ENCODE data around the gene VAT1. TPM values are rescaled to one million over a fixed set of nuclear protein-coding genes. Genes with fewer than 3 reads are reported as not detected.

VAT1 gene
- total and polyA plus RNA-seq, 2 of the 13 experiments (the other 11 are each of a cell fraction or from before 2014, with no cell fraction given): 143 to 205 TPM

- TF ChIP-seq GABPA (IDR thresholded peaks at IDR 0.05; ENCODE audit: low read depth, low read length): peak; percentile 62
- TF ChIP-seq GABPA (CRISPR knock-in tag; IDR thresholded peaks at IDR 0.05; ENCODE audit: low read depth): peak; percentile 77
- TF ChIP-seq BHLHE40 (IDR thresholded peaks at IDR 0.05; ENCODE audit: low read length): 0 out of 2 replicates have a peak, but pooled peaks have one; percentile 9
- no peak for TF ChIP-seq ZNF136 (CRISPR knock-in tag; IDR thresholded peaks at IDR 0.05; ENCODE audit: low read depth)
- 0 out of 2 replicates have a peak, but pooled peaks have one; percentile 8 for TF ChIP-seq ZNF746 (CRISPR knock-in tag; IDR thresholded peaks at IDR 0.05)
- no peak for TF ChIP-seq ZNF34 (CRISPR knock-in tag; IDR thresholded peaks at IDR 0.05; ENCODE audit: borderline replicate concordance)
- TF ChIP-seq HOXA5 (CRISPR knock-in tag; IDR thresholded peaks at IDR 0.05): no peak
- peak; percentile 94 for TF ChIP-seq ZBTB38 (CRISPR knock-in tag; IDR thresholded peaks at IDR 0.05)
- TF ChIP-seq SNAPC2 (CRISPR knock-in tag; IDR thresholded peaks at IDR 0.05): 0 out of 2 replicates have a peak, but pooled peaks have one; percentile 57
- no peak for TF ChIP-seq NFE2 (CRISPR knock-in tag; IDR thresholded peaks at IDR 0.05)
- TF ChIP-seq CREM (IDR thresholded peaks at IDR 0.05): no peak
- no peak for TF ChIP-seq CREM (CRISPR knock-in tag; IDR thresholded peaks at IDR 0.05)
- TF ChIP-seq AHR (CRISPR knock-in tag; IDR thresholded peaks at IDR 0.05): 0 out of 2 replicates have a peak, but pooled peaks have one; percentile 22
- TF ChIP-seq BCL3 (CRISPR knock-in tag; IDR thresholded peaks at IDR 0.05): no peak
- peak; percentile 4; the same call in 1 of the 2 replicates for TF ChIP-seq YEATS4 (CRISPR knock-in tag; IDR thresholded peaks at IDR 0.05; ENCODE audit: borderline replicate concordance)
- peak; percentile 72; the same call in 1 of the 2 replicates for TF ChIP-seq HDAC1 (CRISPR knock-in tag; IDR thresholded peaks at IDR 0.05)
- TF ChIP-seq ZNF256 (CRISPR knock-in tag; conservative IDR thresholded peaks at IDR 0.05): 0 out of 2 replicates have a peak, but pooled peaks have one; percentile 43
- no peak for TF ChIP-seq BORCS8-MEF2B (CRISPR knock-in tag; IDR thresholded peaks at IDR 0.05)
- no peak for TF ChIP-seq ZNF788 (CRISPR knock-in tag; IDR thresholded peaks at IDR 0.05; ENCODE audit: borderline replicate concordance)
- no peak for TF ChIP-seq ZNF33B (CRISPR knock-in tag; IDR thresholded peaks at IDR 0.05)
- TF ChIP-seq U2AF1 (optimal IDR thresholded peaks at IDR 0.05; ENCODE audit: low read depth, low read length): no peak
- peak; percentile 94 for TF ChIP-seq ZNF263 (CRISPR knock-in tag; IDR thresholded peaks at IDR 0.05)
- TF ChIP-seq ZNF460 (CRISPR knock-in tag; IDR thresholded peaks at IDR 0.05; ENCODE audit: borderline replicate concordance): no peak
- TF ChIP-seq TBP (CRISPR knock-in tag; IDR thresholded peaks at IDR 0.05): no peak
- no peak for TF ChIP-seq ZNF138 (CRISPR knock-in tag; IDR thresholded peaks at IDR 0.05; ENCODE audit: low read depth)
- no peak for TF ChIP-seq MEIS1 (CRISPR knock-in tag; IDR thresholded peaks at IDR 0.05; ENCODE audit: borderline replicate concordance)
- 0 out of 2 replicates have a peak, but pooled peaks have one; percentile 30 for TF ChIP-seq MYC (CRISPR knock-in tag; IDR thresholded peaks at IDR 0.05; ENCODE audit: borderline replicate concordance)
- TF ChIP-seq ZSCAN25 (CRISPR knock-in tag; IDR thresholded peaks at IDR 0.05): no peak
- no peak for TF ChIP-seq SP140L (CRISPR knock-in tag; IDR thresholded peaks at IDR 0.05; ENCODE audit: borderline replicate concordance)
- no peak for TF ChIP-seq ZNF704 (CRISPR knock-in tag; IDR thresholded peaks at IDR 0.05; ENCODE audit: borderline replicate concordance)
Measured at GRCh38 chr17:42979511-42980273, 42.5 kb downstream of the VAT1 start, which contains the start of gene PTGES3L (continued).
